Prostate gland (tissue), 2 donors: ENCODE results near the gene TLE1.

Experiments used
- CTCF ChIP-seq, 4 experiments: fragments of 200-600 bp in 2 of 4; fragments of 450-650 bp in 2 of 4; sonication (generic) in 2 of 4; IDR thresholded peaks; 1 replicate in 3 of 4; 2 replicates in 1 of 4; pipeline ENCODE4 v1.5.1; 2016 to 2019; ENCODE audit warnings: antibody characterized with exemption in 4 of 4, mild to moderate bottlenecking in 2 of 4, moderate library complexity in 2 of 4
- POLR2A ChIP-seq: fragments of 450-650 bp; IDR thresholded peaks from one replicate; pipeline ENCODE4 v1.6.1; 2016; ENCODE audit warnings: antibody characterized with exemption, mild to moderate bottlenecking
- POLR2AphosphoS5 ChIP-seq: sonication (generic); formaldehyde crosslinking; IDR thresholded peaks from one replicate; pipeline ENCODE4 v1.6.1; 2017; ENCODE audit warnings: antibody characterized with exemption

DNA sequence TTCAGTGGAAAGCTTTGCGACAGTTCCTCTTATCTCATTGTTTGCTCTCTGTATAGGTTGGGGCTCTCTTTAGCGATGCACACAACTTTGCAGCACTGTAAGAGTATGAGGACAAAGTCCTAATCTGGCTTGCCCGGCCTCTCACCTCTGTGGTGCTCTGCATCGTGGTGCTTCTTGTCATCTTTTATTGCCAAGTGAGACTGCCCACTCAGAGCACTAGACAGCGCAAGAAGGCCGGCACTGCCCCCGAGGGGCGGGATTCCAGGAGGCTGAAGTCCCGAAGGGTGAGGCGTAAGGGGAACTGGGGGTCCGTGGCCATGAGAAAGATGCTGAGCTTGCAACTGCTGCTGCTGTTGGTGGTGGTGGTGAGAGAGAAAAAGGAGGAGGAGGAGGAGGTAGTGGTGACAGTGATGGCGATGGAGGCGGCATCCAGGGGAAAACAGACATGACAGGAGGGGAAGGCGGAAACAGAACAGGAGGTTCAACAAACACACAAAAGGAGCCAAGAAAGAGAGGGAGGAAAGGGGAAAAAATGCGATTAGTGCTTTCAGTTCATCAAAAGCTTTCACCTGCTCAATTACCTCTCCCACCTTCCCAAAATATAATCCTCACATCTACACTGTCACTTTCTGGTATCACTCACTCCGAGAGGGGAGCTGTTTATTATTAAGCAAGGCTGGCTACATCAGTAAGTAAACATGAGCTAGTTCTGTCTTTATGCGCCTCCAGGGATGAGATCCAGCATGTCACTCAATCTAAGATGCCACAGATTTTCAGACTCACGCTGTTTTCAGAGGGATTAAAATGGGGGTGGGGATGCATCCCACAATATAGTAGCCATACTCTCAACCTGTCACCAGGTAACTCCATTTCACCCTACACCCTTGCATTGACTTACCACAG lies 55.1 kb downstream of the TLE1 start:
- no peak for TF ChIP-seq POLR2AphosphoS5
- TF ChIP-seq CTCF (IDR thresholded peaks at IDR 0.05) = no peak
- no peak for TF ChIP-seq POLR2A
